T-helper 9 cell (primary cell): ENCODE measurements around the gene NPW.

Experiments
- DNase-seq: peaks from one replicate; pipeline ENCODE4 v3.0.0-alpha.2; 2020

NPW gene

GRCh38 chr16:2054543-2055245, 35.1 kb downstream of the NPW start:
- DNase-seq: no peak

DNA sequence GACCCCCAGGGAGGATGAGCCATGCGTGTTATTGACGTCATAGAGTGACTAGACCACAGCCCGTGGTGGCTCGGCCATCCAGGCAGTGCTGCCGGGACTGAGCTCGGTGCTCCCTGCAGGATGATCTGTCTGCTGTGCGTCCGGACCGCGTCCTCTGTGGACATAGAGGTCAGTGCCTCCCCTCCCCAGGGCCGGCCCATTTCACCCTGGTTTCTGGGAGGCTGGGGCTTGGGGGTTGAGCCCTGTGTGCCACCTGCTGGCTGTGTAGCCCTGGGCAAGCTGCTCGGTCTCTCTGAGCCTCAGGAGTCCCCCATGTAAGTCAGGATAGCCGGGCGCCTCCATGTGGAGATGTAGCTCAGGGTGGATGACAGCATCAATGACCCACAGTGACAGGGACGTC, 36.5 kb downstream of the NPW start:
- DNase-seq: no peak

DNA sequence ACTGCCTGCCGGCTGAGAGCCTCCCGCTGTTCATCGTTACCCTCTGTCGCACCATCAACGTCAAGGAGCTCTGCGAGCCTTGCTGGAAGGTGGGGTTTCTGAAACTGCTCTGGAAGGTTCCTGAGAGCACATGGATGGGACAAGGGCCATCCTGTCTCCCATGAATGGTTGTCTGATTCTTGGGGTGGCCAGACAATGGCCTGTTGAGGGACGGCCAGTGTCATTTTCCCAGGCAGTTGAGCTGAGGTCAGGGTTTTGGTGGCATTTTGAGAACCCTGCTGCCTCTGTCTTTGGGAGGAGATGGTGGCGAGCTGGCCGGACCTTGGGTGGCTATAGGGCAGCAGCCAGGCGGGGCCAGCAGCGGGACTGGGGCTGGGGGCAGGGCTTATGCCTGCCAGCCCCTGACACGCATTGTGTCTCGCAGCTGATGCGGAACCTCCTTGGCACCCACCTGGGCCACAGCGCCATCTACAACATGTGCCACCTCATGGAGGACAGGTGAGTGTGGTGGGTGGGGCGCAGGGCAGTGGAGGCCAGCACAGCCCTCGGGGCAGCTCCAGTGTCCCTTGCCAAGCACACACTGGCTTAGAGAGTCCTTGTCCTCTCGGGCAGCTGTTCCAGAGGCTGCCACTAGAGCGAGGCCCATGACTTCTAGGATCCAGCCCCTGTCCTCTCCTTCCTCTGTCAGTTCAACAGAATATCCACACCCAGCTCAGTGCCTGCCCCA, 37.3 kb downstream of the NPW start:
- DNase-seq: no peak

- DNase-seq: no peak
These were observed 37.9 kb downstream of the NPW start for GRCh38 chr16:2057438-2057837.

DNA sequence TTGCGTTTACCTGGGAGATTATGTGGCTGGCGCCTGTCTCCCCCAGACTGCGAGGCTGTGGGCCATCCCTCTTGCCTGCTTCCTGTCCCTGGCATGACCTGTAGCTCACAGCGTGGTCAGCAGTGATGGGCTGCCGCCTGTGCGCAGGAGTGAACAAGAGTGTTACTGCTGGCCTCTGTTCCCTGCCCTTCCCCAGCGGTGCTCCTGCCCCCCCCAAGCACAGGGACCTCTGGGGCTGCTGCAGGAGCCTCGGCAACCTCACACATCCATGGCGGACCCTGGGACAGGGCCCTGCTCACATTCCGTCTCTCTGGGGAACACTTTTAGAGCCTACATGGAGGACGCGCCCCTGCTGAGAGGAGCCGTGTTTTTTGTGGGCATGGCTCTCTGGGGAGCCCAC, 38.8 kb downstream of the NPW start:
- DNase-seq: no peak

DNA sequence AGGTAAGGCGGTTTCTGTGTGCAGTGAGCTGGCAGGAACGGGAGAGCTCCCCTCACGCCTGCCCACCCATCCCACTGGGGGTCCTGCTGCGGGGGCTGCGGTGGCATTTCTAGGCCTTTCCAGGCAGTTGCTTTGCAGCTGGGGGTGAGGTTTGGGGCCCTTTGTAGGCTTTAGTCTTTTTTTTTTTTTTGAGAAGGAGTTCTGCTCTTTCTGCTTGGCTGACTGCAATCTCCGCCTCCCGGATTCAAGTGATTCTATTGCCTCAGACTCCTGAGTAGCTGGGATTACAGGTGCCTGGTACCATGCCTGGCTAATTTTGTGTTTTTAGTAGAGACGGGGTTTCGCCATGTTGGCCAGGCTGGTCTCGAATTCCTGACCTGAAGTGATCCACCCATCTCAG, 39.3 kb downstream of the NPW start:
- no peak for DNase-seq

DNA sequence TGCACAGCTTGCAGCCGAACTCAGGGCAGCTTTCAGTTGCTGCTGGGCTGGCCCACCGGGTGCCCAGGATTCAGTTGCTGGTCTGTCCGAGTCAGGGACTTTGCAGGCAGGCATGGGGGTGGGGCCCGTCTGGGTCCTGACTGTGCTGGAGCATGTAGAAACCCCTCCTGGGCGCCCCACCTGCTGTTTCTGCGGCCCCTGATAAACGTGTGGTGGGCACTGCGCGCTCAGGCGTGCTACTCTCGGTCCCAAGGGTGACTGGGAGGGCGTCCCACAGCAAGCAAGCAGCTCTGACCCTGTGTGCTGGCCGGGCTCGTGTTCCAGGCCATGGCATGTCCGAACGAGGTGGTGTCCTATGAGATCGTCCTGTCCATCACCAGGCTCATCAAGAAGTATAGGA, 40.8 kb downstream of the NPW start:
- no peak for DNase-seq

DNA sequence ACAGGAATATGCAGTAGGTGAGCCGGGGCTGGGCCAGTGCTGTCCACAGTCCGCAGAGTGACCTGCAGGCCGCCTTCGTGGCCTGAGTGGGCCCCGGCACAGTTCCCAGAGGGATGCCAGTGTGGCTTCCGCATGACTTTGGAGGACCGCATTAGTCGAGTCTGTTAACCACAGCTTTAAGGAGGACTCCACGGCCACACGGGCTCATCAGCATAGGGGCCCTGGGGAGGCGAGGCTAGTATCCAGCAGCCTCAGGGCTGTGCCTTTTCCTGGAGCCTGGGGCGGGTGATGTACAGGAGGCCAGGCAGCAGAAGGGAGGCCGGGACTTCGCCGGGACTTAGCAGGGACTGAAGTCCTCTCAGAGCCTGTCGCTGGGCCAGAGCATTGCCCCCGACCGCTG, 41.4 kb downstream of the NPW start:
- DNase-seq: no peak

- DNase-seq: no peak
These were observed 41.9 kb downstream of the NPW start for GRCh38 chr16:2061526-2061925.

- no peak for DNase-seq
These were observed 43.2 kb downstream of the NPW start for GRCh38 chr16:2062801-2063200.

GRCh38 chr16:2063861-2064260, 44.3 kb downstream of the NPW start:
- no peak for DNase-seq

GRCh38 chr16:2064368-2064945, 44.9 kb downstream of the NPW start:
- no peak for DNase-seq

DNA sequence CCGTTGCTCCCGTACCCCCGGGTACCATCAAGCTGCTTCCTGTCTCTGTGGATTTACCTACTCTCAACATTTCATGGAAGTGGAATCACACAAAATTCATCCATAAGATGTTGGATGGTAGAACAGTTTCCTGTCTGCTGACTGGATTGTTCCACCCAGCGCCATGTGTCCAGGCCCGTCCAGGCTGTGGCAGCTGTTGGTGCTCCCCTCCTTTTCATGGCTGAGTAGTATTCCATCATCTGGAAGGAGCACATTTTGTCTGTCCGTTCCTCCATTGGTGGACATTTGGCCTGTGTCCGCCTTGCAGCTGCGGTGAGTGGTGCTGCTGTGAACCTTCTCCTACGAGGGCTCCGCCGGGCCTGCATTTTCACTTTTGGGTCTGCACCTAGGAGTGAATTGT, 46.6 kb downstream of the NPW start:
- DNase-seq: no peak
